HepG2 (cell line): ENCODE data around the gene NUDT1. TPM values are rescaled to one million over a fixed set of nuclear protein-coding genes. Genes with fewer than 3 reads are reported as not detected.

ENCODE experiments used
- ATAC-seq: fragments of 200-7000 bp; cut with Tn5 transposase; 3 replicates; pipeline ENCODE4 v1.9.1; 2020; ENCODE audit warnings: mild to moderate bottlenecking, moderate library complexity
- BruUV-seq: library from RNA; stranded (reverse); fragments of 400-500 nt; replicated peaks from 2 replicates; lab custom pipeline; 2021; lab: Mats Ljungman, UMichigan
- CTCF ChIA-PET: fragments of 300-600 bp; formaldehyde crosslinking; extraction: SDS; loops from one replicate; lab custom pipeline; 2021; ENCODE audit warnings: low total read pairs, inconsistent platforms, low intra/inter-chr PET ratio; lab: Yijun Ruan, JAX
- POLR2A ChIA-PET: fragments of 350-600 bp; sonication (Branson Sonifier 250); formaldehyde crosslinking; loops from one replicate; lab custom pipeline; 2020; ENCODE audit warnings: antibody characterized with exemption, inconsistent platforms; lab: Yijun Ruan, JAX
- DNase-seq: peaks from one replicate; pipeline ENCODE4 v3.0.0-alpha.2; 2015; ENCODE audit warnings: low spot score
- FAIRE-seq: peaks from 3 replicates; lab custom pipeline; 2011; peaks lifted over from hg19 to GRCh38; lab: Jason Lieb, UNC
- H2AFZ ChIP-seq: one replicate; pipeline ENCODE4 v1.6.1; 2011; ENCODE audit warnings: low read length, inconsistent platforms
- H3K27ac ChIP-seq: fragments of 300-600 bp; 3 replicates; pipeline ENCODE4 v1.8.0; 2011; ENCODE audit warnings: mixed run types, mild to moderate bottlenecking, mixed read lengths, low read length, inconsistent platforms; ENCODE audit not compliant: insufficient read depth; ENCODE audit errors: extremely low read length
- H3K27me3 ChIP-seq, 2 experiments: fragments of 200-600 bp in 1 of 2; 2 replicates in 1 of 2; 3 replicates in 1 of 2; pipeline versions ENCODE4 v1.6.0 to v1.8.0; 2011; ENCODE audit warnings: low read length in 2 of 2, mild to moderate bottlenecking in 2 of 2, moderate library complexity in 2 of 2, inconsistent platforms in 1 of 2; ENCODE audit not compliant: insufficient read depth in 2 of 2, control insufficient read depth in 1 of 2
- H3K36me3 ChIP-seq, 2 experiments: fragments of 200-600 bp in 1 of 2; replicated peaks in 1 of 2; 2 replicates in 1 of 2; 3 replicates in 1 of 2; pipeline versions ENCODE4 v1.5.1 to v1.8.0; 2011; ENCODE audit warnings: low read length in 2 of 2, inconsistent platforms in 1 of 2; ENCODE audit not compliant: insufficient read depth in 2 of 2, control insufficient read depth in 1 of 2
- H3K4me1 ChIP-seq: 2 replicates; pipeline ENCODE4 v1.5.1; 2012; ENCODE audit warnings: low read length, inconsistent platforms; ENCODE audit not compliant: insufficient read depth
- H3K4me2 ChIP-seq: 2 replicates; pipeline ENCODE4 v1.6.0; 2011; ENCODE audit warnings: low read depth, low read length, inconsistent platforms
- H3K4me3 ChIP-seq, 3 experiments: fragments of 200-600 bp in 1 of 3; sonication (generic), shearing (Covaris generic) in 1 of 3; replicated peaks in 1 of 3; 2 replicates each; pipeline ENCODE4 v1.5.1; 2011 to 2016; ENCODE audit warnings: low read length in 3 of 3, inconsistent platforms in 2 of 3, low read depth in 2 of 3, mild to moderate bottlenecking in 2 of 3, control low read depth in 1 of 3, mixed read lengths in 1 of 3; ENCODE audit not compliant: insufficient read depth in 1 of 3
- H3K79me2 ChIP-seq: one replicate; pipeline ENCODE4 v1.6.1; 2011; ENCODE audit warnings: low read length, inconsistent platforms; ENCODE audit not compliant: insufficient read depth
- H3K9ac ChIP-seq: 2 replicates; pipeline ENCODE4 v1.6.0; 2011; ENCODE audit warnings: mild to moderate bottlenecking, low read depth, low read length, inconsistent platforms; ENCODE audit not compliant: insufficient read depth
- H3K9me3 ChIP-seq: 2 replicates; pipeline ENCODE4 v1.5.1; 2012; ENCODE audit warnings: mild to moderate bottlenecking, low read length
- H4K20me1 ChIP-seq: 2 replicates; pipeline ENCODE4 v1.6.0; 2011; ENCODE audit warnings: inconsistent platforms, mild to moderate bottlenecking, low read length, moderate library complexity; ENCODE audit not compliant: insufficient read depth
- FOXC1 ChIP-seq: sonication (generic); formaldehyde crosslinking; IDR thresholded peaks from 2 replicates; pipeline ENCODE4 v1.8.0; 2022; ENCODE audit warnings: mild to moderate bottlenecking, missing genetic modification reagents, borderline replicate concordance
- HHEX ChIP-seq: IDR thresholded peaks from 2 replicates; pipeline ENCODE4 v1.6.1; 2016; ENCODE audit warnings: control low read depth
- HMGA1 ChIP-seq: sonication (generic); formaldehyde crosslinking; conservative IDR thresholded peaks from 2 replicates; pipeline ENCODE4 v1.4.0; 2020; ENCODE audit warnings: missing genetic modification reagents
- JDP2 ChIP-seq: sonication (generic); formaldehyde crosslinking; IDR thresholded peaks from 2 replicates; pipeline ENCODE4 v1.8.1; 2022; ENCODE audit warnings: missing genetic modification reagents, borderline replicate concordance
- KDM6A ChIP-seq: IDR thresholded peaks from 2 replicates; pipeline ENCODE4 v1.6.1; 2016; ENCODE audit warnings: low read depth
- MAX ChIP-seq: IDR thresholded peaks from 2 replicates; pipeline ENCODE4 v1.6.1; 2012; ENCODE audit warnings: inconsistent platforms
- RNF219 ChIP-seq: sonication (generic); formaldehyde crosslinking; IDR thresholded peaks from 2 replicates; pipeline ENCODE4 v1.5.0; 2020; ENCODE audit warnings: mild to moderate bottlenecking, missing genetic modification reagents
- SALL2 ChIP-seq: sonication (generic); formaldehyde crosslinking; IDR thresholded peaks from 2 replicates; pipeline ENCODE4 v1.8.1; 2023; ENCODE audit warnings: mild to moderate bottlenecking, missing genetic modification reagents, inconsistent platforms
- SMAD1 ChIP-seq: sonication (generic); formaldehyde crosslinking; IDR thresholded peaks from 2 replicates; pipeline ENCODE4 v1.4.0; 2020; ENCODE audit warnings: missing genetic modification reagents, low read depth, mild to moderate bottlenecking, borderline replicate concordance
- THAP11 ChIP-seq: IDR thresholded peaks from 2 replicates; pipeline ENCODE4 v1.6.1; 2016; ENCODE audit warnings: missing biosample characterization, missing genetic modification reagents
- ZBTB49 ChIP-seq: sonication (generic); formaldehyde crosslinking; IDR thresholded peaks from 2 replicates; pipeline ENCODE4 v1.4.0; 2020; ENCODE audit warnings: missing genetic modification reagents, borderline replicate concordance
- ZFP90 ChIP-seq: sonication (generic); formaldehyde crosslinking; IDR thresholded peaks from 2 replicates; pipeline ENCODE4 v1.8.0; 2022; ENCODE audit warnings: missing genetic modification reagents, mild to moderate bottlenecking, inconsistent platforms, borderline replicate concordance
- ZNF790 ChIP-seq: sonication (generic); formaldehyde crosslinking; IDR thresholded peaks from 2 replicates; pipeline ENCODE4 v1.8.0; 2022; ENCODE audit warnings: missing genetic modification reagents, mild to moderate bottlenecking, borderline replicate concordance
- WGBS: methylation state at CpG from one replicate; pipeline ENCODE4 v1.1.6; 2017; ENCODE audit warnings: low lambda C conversion rate; 5-methylcytosine and 5-hydroxymethylcytosine counted together
- in situ Hi-C: cut with HindIII; loops from 2 replicates; pipeline ENCODE4 v1.10.0; 2017; ENCODE audit warnings: low pct_unique_long_range_greater_than_20kb; ENCODE audit not compliant: extremely low pct_ligation_motif_present
- intact Hi-C: fragments of 100-400 bp; cut with micrococcal nuclease; formaldehyde crosslinking; loops from one replicate; pipeline ENCODE4 v1.10.0; 2022; ENCODE audit not compliant: unreplicated experiment
- polyA plus RNA-seq, 8 experiments: library from polyadenylated mRNA; depleted of rRNA in 3 of 8; stranded (reverse) in 7 of 8; unstranded in 1 of 8; fragments of >200 nt; fragmentation: Illumina TruSeq in 4 of 8; extraction: Trizol in 4 of 8; gene quantifications; 2 replicates each; pipeline versions ENCODE4 v1.2.1 to v1.2.3, GENCODE V29; 2011 to 2016; ENCODE audit warnings: low read depth in 4 of 8, missing spikeins in 1 of 8, mixed read lengths in 1 of 8; ENCODE audit not compliant: insufficient read depth in 1 of 8
- total RNA-seq, 5 experiments: library from RNA; depleted of rRNA; stranded (reverse); fragments of >200 nt; fragmentation: Illumina TruSeq; extraction: Trizol; gene quantifications; 2 replicates each; pipeline ENCODE4 v1.2.3, GENCODE V29; 2016; ENCODE audit warnings: low read depth in 1 of 5
- TF ChIP-seq, protein P1 (sequence below): sonication (generic); formaldehyde crosslinking; IDR thresholded peaks from 2 replicates; pipeline ENCODE4 v1.8.0; 2022; ENCODE audit warnings: mild to moderate bottlenecking, missing genetic modification reagents, borderline replicate concordance

Gene NUDT1
- total and polyA plus RNA-seq, 2 of the 13 experiments (the other 11 are each of a cell fraction or from before 2014, with no cell fraction given) = 9.1 to 26.8 TPM

DNA sequence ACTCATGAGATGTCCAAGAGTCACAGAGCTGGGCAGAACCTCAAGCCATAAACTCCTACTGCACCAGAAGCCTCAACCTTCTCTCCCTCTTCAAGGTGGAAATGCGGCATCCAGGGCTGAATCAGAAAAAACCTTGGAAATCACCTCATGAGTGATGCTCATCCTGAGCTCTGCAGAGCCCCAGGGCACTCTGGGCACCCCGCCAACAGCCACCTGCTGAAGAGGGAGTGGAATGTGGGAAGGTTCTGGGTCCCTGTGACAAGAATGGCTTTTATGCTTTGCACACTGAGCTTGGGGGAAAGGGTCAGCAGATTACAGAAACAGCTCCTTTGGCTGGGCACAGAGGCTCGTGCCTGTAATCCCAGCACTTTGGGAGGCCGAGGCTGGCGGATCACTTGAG lies 18.8 kb downstream of the NUDT1 start:
- Histone ChIP-seq H3K27ac (no peak overlapping the region), H2AFZ (no peak overlapping the region), H3K27me3 (no peaks in the 10 kb centered on the region), H3K4me2 (no peak overlapping the region), H4K20me1 (no peaks in the 10 kb centered on the region), H3K9ac (no peak overlapping the region), H3K4me3 (no peak overlapping the region), H3K79me2 (no peaks in the 10 kb centered on the region), H3K4me1 (no peaks in the 10 kb centered on the region), H3K36me3 (peaks cover 5 to 26% of the 10 kb centered on the region in 2 experiments; a peak in 3 of 5 replicates), H3K9me3 (no peaks in the 10 kb centered on the region)
- ATAC-seq = no peak
- WGBS = 100% methylated on average over 2 of the region's 5 CpGs
- intact Hi-C loops (no loop called here), in situ Hi-C loops (no loop called here)
- no TSS peak for BruUV-seq
- DNase-seq = no peak
- no peak for FAIRE-seq
- POLR2A ChIA-PET = no interaction called here
- TF ChIP-seq MAX = no peak
- no peak for TF ChIP-seq ZFP90
- TF ChIP-seq HHEX = no peak
- no peak for TF ChIP-seq JDP2 (CRISPR knock-in tag)
- TF ChIP-seq ZNF790 (CRISPR knock-in tag) = no peak
- no peak for TF ChIP-seq RNF219 (CRISPR knock-in tag)
- CTCF ChIA-PET = no interaction called here

DNA sequence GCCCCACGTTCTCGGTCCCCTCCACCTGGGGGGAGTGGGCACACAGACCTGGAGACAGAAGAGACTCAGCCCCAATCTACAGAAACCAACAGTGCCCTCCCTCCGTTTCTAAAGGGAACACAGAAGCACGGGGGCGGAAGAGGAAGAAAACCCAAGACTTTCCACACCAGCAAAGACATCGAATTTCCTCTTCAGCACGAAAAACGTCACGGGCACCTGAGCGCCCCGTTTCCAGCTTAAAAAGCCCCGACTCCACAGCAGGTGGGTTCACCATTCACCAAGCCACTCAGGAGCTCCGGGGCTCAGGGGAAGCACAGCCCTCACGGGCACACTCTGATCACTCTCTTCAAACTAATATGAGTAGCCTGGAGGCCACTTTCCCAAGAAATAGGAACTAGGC lies 19.6 kb downstream of the NUDT1 start:
- ChIA-PET POLR2A (no interaction called here), CTCF (no interaction called here)
- Histone ChIP-seq H3K4me1 (0 out of 2 replicates have a peak, but pooled peaks cover 5% of the 10 kb centered on the region), H3K9me3 (no peaks in the 10 kb centered on the region), H4K20me1 (no peaks in the 10 kb centered on the region), H2AFZ (no peak overlapping the region), H3K4me3 (no peak overlapping the region), H3K27me3 (no peaks in the 10 kb centered on the region), H3K4me2 (no peak overlapping the region), H3K36me3 (peaks cover 2 to 23% of the 10 kb centered on the region in 2 experiments; a peak in 2 of 5 replicates), H3K9ac (no peak overlapping the region), H3K79me2 (no peaks in the 10 kb centered on the region), H3K27ac (no peak overlapping the region)
- no peak for DNase-seq
- 93% methylated on average over 12 of the region's 14 CpGs for WGBS
- FAIRE-seq = no peak
- intact Hi-C loops (no loop called here), in situ Hi-C loops (no loop called here)
- ATAC-seq = no peak
- BruUV-seq = no TSS peak
- TF ChIP-seq SMAD1 (no peak), KDM6A (no peak), HMGA1 (CRISPR knock-in tag) (no peak), ZBTB49 (CRISPR knock-in tag) (no peak), SALL2 (CRISPR knock-in tag) (no peak), THAP11 (CRISPR knock-in tag) (no peak), FOXC1 (no peak)
- TF ChIP-seq, protein P1, sequence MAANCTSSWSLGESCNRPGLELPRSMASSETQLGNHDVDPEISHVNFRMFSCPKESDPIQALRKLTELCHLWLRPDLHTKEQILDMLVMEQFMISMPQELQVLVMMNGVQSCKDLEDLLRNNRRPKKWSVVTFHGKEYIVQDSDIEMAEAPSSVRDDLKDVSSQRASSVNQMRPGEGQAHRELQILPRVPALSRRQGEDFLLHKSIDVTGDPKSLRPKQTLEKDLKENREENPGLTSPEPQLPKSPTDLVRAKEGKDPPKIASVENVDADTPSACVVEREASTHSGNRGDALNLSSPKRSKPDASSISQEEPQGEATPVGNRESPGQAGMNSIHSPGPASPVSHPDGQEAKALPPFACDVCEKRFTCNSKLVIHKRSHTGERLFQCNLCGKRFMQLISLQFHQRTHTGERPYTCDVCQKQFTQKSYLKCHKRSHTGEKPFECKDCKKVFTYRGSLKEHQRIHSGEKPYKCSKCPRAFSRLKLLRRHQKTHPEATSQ (CRISPR knock-in tag) = no peak
